Testis (tissue), 2 donors: ENCODE measurements around the gene HOMER2.

Experiments
- POLR2A ChIP-seq: fragments of 450-650 bp; IDR thresholded peaks from one replicate; pipeline ENCODE4 v1.6.1; 2017; ENCODE audit warnings: antibody characterized with exemption, mild to moderate bottlenecking, moderate library complexity
- TF ChIP-seq, protein P1 (sequence below), 3 experiments: fragments of 450-650 bp in 2 of 3; fragments of 200-600 bp in 1 of 3; sonication (generic) in 1 of 3; IDR thresholded peaks; one replicate each; pipeline ENCODE4 v1.5.1; 2016 to 2019; ENCODE audit warnings: antibody characterized with exemption in 3 of 3, mild to moderate bottlenecking in 2 of 3, moderate library complexity in 1 of 3

DNA sequence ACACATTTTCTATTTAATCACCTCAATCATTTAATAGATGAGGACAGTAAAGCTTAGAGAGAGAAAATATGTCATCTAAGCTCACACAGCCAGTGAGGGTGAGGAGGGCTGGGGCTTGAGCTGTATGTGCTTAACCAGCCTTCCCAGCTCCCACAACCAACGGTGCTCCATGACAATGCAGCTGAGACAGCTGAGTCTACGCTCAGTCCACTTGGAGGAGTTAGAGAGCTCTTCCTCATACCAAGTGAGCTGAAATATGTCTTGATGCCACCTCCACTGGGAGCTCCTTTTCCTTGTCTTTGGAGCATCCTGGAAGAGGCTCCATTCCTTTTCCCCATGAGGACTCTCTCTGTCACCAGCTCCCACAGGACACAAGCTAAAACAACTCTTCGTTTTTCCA is 9.3 kb downstream of the HOMER2 start:
- no peak for TF ChIP-seq POLR2A
- TF ChIP-seq, protein P1, sequence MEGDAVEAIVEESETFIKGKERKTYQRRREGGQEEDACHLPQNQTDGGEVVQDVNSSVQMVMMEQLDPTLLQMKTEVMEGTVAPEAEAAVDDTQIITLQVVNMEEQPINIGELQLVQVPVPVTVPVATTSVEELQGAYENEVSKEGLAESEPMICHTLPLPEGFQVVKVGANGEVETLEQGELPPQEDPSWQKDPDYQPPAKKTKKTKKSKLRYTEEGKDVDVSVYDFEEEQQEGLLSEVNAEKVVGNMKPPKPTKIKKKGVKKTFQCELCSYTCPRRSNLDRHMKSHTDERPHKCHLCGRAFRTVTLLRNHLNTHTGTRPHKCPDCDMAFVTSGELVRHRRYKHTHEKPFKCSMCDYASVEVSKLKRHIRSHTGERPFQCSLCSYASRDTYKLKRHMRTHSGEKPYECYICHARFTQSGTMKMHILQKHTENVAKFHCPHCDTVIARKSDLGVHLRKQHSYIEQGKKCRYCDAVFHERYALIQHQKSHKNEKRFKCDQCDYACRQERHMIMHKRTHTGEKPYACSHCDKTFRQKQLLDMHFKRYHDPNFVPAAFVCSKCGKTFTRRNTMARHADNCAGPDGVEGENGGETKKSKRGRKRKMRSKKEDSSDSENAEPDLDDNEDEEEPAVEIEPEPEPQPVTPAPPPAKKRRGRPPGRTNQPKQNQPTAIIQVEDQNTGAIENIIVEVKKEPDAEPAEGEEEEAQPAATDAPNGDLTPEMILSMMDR (IDR thresholded peaks at IDR 0.05), result no peak
